Activated CD8-positive, alpha-beta memory T cell treated with anti-CD3 and anti-CD28 coated beads for 24 hours (primary cell): Measurements from ENCODE around the gene ZNF469.
A peak's percentile ranks its signal among the peaks of the same experiment; 100 is the strongest.

Experiments used
- DNase-seq: peaks from one replicate; pipeline ENCODE4 v3.0.0-alpha.2; 2020

ZNF469 gene

DNA sequence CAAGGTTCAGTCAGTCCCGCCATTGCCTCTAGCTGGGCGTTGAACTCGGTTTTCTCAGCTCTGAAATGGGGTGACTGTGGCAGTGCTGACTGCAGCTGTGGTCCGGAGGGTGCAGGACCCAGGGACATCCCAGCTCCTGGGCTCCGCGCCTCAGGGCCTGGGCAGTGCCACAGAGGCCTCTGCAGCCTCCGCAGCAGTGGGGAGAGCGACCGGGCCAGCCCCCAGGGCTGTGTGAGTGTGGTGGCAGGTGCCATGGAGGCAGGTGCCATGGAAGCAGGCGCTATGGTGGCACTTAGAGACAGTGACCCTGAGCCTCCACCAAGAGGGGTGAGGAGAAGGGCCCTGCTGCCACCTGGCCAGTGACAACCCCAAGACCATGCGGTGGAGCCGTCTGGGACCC lies 30.9 kb downstream of the ZNF469 start:
- no peak for DNase-seq

DNA sequence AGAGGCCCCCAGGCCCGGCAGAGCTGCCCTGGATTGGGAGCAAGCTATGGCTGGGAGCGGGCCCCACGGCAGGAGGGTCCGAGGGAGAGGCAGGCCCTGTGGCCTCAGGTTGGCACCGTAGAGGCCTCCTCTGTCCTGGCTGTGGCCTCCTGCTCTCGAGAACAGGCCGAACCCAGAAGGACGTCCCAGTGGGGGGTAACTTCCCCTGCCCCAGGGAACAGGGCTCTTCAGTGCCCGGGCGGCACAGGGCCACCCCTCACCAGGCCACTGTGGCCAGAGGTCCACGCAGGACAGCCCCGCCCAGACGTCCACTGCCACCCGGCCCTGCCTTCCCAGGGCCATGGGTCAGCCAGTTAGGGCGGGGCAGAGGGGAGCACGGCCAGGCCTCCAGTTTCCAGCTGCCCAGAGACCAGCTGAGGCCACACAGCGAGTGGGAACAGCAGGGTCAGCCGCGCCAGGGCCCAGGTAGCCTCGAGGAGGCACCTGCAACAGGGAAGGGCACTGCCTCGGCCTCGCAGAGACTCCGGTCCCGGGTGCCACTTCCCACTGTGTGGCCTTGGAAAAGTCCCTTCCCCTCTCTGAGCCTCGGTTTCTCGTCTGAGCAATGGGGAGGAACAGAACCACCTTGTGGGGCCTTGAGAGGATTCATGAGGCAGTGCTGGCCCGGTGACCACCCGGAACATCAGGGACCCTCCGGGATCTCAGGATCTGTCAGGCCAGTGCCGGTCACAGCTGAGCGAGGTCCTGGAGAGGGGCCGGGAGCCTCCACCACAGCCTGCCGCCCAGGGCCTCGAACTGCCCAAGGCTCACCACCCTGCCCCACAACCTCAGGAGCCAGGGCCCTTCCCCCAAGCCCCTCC lies 32.0 kb downstream of the ZNF469 start:
- no peak for DNase-seq

DNA sequence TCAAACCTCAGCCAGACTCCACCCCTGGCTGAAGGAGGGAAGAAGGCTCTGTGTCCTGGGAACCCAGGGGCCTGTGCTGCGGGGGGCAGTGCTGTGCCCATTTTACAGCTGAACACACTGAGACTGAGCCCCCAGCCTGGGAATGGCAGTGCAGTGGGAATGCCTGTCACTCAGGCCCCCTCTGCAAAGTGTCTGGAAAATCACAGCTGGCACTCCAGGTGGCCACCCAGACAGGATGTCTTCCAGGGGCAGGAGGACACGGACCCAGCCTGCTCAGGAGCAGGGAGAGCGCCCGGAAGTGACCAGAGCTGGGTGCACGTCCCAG lies 32.6 kb downstream of the ZNF469 start:
- no peak for DNase-seq

DNA sequence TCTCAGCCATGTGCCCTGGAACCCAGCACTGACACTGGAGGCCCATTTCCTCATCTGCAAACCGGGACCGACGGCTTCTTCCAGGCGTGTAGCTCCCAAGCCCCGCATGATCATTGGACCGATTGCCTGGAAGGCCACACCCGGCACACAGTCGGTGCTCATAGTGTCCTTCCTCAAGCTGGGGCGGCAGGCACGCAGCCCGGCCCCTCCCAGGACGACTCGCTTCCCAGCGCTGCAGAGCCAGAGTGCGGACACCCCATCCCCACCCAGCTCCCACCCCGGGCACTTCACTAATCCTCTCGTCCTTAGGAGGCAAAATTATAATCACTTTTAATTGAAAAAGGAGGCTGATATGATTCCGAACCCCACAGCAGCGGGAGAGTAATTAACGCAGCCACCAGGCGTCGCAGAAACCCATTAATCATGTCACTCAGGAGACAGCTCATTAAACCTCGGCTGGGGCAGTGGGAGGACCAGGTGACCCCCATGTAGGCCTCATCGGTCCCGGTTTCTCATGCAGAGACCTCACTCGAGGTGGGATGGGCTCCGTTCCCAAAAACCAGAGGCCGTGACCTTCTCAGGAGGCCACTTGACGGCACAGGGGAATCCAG lies 33.1 kb downstream of the ZNF469 start:
- no peak for DNase-seq

DNA sequence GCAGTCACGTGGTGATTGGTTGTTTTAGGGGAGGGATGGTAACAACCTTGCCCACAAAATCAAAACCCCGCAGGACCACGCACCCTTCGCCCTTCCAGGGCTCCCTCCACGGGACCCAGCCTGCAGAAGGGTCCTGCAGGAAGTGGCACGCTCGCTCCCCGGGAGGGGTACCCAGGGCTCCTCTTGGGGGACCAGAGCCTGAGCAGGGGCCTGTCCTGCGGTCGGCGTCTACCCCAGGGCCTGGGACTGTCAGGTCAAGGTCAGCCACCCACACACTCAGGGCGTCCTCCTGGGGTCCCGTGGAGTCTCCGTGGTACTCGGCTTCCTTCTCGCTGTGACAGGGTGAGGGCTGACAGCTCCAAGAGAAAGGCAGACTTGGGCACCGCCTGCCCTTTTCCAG lies 33.9 kb downstream of the ZNF469 start:
- no peak for DNase-seq

DNA sequence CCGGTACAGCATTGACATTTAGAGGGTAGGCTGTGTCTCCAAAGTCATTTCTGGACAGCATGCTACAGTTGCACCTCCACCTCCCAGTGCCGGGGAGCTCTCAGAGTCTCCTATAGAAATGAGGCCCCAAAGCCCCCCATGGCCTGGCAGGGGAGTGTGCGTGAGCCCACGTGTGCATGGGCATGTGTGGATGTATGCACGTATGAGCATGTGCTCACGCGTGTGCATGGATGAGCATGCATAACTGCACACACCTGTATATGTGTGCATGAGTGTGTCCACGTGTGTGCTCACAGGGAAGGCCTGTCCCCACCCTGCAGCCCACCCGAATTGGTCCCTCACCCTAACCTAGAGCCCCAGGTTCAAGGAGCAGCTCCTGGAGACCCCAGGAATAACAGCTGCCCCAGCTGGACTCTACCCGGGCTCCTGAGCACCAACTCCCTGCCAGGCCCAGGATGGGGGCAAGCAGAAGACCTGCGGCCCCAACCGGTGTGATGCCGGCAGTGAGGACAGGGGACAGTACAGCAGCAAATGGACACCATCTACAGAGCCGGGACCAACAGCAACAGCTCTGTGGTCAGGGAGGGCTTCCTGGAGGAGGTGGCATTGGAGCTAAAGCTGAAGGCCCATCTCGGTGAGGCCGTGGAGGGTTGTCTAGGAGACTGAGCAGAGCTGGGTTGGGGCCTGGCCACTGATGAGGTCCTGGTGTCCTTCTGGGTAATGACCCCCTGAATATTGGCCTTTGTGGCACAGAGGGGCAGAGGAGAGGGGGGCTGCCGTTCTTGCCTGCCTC lies 35.1 kb downstream of the ZNF469 start:
- no peak for DNase-seq

DNA sequence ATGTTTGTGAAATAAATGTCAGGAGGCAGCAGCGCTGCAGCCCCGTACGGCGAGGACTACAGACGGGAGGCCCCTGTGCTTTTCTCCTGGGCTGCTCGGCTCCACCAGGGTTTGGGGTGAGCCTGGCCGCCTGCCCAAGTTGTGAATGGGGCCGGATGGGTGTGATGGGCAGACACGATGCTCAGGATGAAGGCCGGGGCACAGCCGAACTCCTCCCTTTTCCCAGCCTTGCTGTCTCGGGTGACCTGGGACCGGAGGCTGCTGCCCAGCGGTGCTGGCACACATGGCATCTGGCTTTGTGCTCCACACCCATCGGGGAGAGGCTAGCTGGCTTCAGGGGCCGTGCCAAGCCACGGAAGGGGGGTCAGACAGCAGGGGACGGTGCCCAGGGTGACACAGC lies 36.1 kb downstream of the ZNF469 start:
- no peak for DNase-seq

DNA sequence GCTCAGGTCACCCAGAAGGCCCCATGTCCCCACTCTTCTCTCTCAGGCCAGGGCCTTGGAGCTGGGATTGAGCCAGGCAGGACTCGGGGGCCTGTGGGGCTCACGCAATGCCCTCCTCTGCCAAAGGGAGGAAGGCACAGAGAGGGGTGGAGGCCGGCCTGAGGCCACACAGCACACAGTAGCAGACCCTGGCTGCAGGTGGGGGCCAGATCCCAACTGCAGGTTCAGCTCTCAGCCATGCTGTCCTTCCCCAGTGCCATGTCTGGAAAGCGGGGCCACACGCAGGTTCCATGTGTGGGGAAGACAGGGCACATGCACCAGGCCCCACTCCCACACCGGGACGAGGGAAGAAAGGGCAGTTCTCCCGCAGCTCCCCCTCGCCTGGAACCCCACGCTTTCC lies 37.0 kb downstream of the ZNF469 start:
- no peak for DNase-seq

DNA sequence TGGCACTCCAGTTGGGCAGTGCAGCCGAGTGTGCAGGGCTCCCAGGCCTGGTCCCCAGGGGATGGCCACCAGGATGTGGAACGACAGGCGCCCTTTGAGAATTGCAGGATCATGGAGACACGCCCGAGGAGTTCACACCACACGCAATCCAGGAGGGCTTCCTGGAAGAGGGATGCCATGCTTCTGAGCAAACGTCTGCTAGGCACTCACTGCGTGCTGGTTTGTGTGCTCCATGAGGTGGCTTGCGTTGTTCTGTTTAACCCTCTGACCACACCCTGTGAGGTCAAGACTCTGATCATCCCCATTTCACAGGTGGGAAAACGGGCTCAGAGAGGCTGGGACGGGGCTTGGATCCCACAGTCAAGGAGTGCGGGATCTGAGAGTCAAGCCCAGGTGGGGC lies 37.7 kb downstream of the ZNF469 start:
- DNase-seq, result no peak

DNA sequence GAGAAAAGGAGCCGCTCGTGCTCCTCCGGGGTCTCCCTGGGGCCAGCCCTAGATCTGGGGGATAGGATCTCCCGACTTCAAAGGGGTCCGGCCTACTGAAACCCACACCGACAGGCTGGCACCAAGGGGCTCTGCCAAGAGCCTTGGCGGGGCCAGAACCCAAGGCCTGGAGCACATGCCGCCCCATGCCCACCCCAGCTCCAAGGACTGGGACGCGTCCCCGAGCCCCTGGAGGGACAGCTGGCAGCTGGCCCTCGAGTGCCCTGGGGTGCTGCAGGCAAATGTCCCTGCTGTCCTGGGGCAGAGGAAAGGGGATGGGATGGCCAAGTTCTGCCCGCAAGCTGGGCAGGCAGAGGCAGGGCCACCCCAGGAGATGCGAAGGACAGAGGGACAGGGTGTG lies 38.5 kb downstream of the ZNF469 start:
- DNase-seq, result no peak

DNA sequence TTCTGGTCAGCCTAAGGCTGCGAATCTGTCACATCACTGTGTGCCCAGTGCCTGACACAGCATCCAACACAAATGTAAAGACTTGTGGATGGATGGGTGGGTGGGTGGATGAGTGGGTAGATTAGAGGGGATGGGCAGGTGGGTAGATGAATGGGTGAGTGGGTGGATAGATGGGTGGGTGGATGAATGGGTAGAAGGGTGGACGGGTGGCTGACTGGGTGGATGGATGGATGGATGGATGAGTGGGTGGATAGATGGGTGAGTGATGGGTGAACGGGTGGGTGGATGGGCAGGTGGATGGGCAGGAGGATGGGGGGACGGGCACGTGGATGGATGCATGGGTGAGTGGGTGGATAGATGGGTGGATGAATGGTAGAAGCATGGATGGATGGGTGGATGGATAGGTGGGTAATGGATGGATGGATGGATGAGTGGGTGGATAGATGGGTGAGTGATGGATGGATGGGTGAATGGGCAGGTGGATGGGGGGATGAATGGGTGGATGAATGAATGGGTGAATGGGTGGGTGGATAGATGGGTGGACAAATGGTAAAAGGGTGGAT lies 39.2 kb downstream of the ZNF469 start:
- DNase-seq, result no peak

DNA sequence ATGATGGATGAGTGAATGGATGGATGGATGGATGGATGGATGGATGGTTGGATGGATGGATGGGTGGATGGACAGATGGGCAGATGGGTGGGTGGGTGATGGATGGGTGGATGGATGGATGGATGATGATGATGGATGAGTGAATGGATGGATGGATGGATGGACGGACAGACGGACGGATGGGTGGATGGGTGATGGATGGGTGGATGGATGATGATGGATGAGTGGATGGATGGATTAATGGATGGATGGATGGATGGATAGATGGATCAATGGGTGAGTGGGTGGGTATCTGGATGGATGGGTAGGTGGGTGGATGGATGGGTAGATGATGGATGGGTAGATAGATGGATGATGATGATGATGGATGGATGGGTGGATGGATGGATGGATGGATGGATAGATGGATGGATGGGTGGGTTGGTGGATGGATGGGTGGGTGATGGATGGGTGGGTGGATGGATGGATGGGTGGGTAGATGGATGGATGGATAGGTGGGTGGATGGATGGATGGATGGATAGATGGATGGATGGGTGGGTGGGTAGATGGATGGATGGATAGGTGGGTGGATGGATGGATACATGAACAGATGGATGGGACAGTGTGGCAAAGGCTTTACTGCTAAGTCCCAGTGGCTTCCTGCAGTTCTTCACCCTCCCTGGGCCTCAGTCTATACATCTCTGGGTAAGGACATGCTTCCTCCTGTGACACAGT lies 40.1 kb downstream of the ZNF469 start:
- no peak for DNase-seq

DNA sequence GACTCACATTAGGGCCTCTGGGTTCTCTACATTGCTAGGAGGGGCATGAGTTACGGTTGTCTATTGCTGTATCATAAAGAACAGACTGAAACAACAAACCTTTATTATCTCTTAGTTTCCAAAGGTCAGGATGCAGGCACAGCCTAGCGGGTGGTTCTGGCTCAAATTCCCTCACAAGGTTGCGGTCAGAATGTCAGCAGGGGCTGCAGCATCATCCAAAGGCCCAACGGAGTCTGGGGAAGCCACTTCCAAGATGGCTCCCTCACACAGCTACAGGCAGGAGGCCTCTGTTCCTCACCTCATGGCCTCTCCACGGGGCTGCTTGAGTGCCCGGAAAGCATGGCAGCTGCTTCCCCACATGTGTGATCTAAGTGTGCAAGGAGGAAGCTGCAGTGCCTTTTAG lies 40.7 kb downstream of the ZNF469 start:
- DNase-seq, result no peak

DNA sequence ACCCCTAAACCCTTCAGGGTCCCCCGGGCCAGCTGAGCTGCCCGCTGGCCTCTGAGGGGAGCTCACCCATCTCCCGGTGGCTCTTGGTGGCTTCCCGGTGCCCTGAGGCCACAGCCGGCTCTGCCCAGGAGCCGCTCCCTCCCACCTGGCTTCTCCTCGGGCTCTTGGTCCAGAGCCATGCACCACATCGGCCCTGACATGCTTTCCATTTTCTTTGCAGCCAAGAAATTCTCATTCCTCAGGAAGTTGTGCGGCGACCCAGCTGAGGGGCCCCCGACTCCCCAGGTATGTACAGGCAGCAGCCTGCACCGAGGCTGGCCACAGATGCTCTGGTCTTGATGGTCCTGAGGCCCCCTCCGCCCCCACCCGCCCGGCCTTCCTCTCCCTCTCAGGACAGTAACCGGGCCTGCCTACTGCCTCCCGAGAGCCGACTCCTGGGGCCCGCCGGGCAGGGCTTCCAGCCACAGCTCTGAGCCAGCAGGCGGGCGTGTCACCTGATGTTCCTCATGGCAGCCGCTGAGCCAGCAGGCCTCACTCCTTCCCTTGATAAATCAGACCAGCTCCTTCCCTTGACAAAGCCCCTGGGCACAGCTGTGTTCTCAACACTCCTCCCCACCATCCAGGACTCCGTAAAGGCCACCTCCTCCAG lies 42.0 kb downstream of the ZNF469 start:
- no peak for DNase-seq

DNA sequence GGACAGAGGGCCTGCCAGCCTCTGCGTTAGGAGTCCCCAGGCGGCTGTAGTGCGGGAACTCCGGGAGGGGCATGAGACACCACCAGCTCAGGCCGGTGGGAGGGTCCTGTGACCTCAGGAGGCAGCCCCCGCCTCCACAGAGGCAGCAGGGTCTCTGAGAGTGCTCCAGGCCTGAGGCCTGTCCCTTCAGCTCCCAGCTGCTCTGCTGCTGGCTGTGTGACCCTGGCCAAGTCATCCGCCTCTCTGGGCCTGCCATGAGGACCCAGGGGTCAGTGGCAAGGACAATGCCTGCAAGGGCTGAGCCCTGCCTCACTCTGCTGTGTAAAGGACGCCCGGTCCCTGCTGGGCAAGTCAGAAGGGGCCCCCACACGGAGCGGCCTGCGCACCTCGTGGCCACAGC lies 43.3 kb downstream of the ZNF469 start:
- DNase-seq, result no peak

DNA sequence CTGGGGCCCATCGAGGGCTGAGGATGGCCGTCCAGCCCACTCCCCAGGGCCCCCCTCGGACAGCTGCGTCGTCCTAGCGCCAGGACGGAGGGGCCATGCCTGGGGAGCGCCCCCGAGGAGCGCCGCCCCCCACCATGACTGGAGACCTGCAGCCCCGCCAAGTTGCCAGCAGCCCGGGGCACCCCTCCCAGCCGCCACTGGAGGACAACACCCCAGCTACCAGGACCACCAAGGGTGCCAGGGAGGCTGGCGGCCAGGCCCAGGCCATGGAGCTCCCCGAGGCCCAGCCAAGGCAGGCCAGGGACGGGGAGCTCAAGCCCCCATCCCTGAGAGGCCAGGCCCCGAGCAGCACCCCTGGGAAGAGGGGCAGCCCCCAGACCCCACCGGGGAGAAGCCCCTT lies 44.6 kb downstream of the ZNF469 start:
- DNase-seq, result no peak

DNA sequence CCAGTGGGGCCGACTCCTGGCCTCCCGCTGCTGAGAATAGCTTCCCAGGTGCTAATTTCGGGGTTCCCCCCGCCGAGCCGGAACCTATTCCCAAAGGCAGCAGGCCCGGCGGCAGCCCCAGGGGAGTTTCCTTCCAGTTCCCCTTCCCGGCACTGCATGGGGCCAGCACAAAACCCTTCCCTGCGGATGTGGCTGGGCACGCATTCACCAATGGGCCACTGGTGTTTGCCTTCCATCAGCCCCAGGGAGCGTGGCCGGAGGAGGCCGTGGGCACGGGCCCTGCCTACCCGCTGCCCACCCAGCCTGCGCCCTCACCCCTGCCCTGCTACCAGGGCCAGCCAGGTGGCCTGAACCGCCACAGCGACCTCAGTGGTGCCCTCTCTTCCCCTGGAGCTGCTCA lies 45.4 kb downstream of the ZNF469 start:
- no peak for DNase-seq

DNA sequence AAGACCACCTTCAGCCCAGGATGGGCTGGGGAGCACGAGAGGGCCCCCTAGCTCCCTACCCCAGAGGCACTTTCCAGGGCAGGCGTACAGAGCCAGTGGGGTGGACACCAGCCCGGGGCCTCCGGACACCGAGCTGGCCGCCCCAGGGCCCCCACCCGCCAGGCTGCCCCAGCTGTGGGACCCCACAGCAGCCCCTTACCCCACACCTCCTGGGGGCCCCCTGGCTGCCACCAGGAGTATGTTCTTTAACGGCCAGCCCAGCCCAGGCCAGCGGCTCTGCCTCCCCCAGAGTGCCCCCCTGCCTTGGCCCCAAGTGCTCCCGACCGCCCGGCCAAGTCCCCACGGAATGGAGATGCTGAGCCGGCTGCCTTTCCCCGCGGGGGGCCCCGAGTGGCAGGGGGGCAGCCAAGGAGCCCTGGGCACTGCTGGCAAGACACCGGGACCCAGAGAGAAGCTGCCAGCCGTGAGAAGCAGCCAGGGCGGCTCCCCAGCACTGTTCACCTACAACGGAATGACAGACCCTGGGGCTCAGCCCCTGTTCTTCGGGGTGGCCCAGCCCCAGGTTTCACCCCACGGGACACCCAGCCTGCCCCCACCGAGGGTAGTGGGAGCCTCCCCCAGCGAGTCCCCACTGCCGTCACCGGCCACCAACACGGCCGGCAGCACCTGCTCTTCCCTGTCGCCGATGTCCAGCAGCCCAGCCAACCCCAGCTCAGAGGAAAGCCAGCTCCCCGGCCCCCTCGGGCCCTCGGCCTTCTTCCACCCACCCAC lies 46.0 kb downstream of the ZNF469 start:
- no peak for DNase-seq

DNA sequence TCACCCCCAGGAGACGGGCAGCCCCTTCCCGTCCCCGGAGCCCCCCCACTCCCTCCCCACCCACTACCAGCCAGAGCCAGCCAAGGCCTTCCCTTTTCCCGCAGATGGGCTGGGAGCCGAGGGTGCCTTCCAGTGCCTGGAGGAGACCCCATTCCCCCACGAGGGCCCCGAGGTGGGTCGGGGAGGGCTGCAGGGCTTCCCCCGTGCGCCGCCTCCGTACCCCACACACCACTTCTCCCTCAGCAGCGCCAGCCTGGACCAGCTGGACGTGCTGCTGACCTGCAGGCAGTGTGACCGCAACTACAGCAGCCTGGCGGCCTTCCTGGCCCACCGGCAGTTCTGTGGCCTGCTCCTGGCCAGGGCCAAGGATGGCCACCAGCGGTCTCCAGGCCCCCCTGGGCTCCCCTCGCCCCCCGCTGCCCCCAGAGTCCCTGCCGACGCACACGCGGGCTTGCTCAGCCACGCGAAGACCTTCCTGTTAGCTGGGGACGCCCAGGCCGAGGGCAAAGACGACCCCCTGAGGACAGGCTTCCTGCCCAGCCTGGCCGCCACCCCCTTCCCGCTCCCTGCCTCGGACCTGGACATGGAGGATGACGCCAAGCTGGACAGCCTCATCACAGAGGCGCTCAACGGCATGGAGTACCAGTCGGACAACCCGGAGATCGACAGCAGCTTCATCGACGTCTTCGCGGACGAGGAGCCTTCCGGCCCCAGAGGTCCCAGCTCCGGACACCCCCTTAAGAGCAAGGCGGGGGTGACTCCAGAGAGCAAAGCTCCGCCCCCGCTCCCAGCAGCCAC lies 46.8 kb downstream of the ZNF469 start:
- DNase-seq, result no peak

DNA sequence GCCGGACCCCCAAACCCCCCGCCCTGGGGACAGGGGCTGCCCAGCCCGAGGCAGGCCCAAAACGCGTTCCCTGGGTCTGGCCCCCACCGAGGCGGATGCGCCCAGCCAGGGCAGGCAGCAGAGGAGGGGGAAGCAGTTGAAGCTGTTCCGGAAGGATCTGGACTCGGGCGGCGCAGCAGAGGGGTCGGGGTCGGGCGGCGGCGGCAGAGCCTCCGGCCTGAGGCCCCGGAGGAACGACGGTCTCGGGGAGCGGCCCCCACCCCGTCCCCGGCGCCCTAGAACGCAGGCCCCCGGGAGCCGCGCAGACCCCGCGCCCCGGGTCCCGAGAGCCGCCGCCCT lies 47.4 kb downstream of the ZNF469 start:
- DNase-seq, result peak; percentile 72
